ENCODE measurements around the gene GPR68. TPM values are rescaled to one million over a fixed set of nuclear protein-coding genes. Genes with fewer than 3 reads are reported as not detected.
A peak's percentile ranks its signal among the peaks of the same experiment; 100 is the strongest.

Gene GPR68
- total RNA-seq, 1 donor from 2014 or later, result 0.11 TPM

DNA sequence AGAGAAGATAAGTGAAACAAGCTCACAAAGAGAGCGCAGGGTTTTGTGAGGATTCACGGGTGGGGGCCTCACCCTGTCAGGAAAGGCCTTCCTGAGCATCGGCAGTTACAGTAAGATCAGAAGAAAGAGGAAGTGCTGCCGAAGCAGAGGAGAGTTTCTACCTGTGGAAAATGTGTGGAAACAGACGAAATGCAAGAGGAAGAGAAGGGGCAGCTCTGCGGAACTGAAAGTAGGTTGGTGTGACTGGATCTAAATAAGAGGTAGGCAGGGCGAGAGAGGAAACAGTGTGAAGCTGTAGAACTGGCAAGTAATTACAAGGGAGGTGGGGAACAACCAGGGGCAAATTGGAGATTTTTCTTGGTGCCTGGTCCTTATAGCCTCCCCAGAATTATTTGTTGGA, 2.6 kb downstream of the GPR68 start:
- no peak overlapping the region for H3K4me3 Mint-ChIP-seq (ENCODE audit: unreplicated experiment)
- TF ChIP-seq, protein P1, sequence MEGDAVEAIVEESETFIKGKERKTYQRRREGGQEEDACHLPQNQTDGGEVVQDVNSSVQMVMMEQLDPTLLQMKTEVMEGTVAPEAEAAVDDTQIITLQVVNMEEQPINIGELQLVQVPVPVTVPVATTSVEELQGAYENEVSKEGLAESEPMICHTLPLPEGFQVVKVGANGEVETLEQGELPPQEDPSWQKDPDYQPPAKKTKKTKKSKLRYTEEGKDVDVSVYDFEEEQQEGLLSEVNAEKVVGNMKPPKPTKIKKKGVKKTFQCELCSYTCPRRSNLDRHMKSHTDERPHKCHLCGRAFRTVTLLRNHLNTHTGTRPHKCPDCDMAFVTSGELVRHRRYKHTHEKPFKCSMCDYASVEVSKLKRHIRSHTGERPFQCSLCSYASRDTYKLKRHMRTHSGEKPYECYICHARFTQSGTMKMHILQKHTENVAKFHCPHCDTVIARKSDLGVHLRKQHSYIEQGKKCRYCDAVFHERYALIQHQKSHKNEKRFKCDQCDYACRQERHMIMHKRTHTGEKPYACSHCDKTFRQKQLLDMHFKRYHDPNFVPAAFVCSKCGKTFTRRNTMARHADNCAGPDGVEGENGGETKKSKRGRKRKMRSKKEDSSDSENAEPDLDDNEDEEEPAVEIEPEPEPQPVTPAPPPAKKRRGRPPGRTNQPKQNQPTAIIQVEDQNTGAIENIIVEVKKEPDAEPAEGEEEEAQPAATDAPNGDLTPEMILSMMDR (IDR thresholded peaks at IDR 0.05), result no peak
- DNase-seq (ENCODE audit: extremely low spot score, unreplicated experiment), result no peak
- peaks cover 9% of the 10 kb centered on the region for H3K9me3 Mint-ChIP-seq (ENCODE audit: unreplicated experiment)
- no peaks in the 10 kb centered on the region for H3K27me3 Mint-ChIP-seq (ENCODE audit: unreplicated experiment)
- H3K27ac Mint-ChIP-seq (ENCODE audit: unreplicated experiment), result no peak overlapping the region
- H3K4me1 Mint-ChIP-seq (ENCODE audit: unreplicated experiment), result peaks cover 24% of the 10 kb centered on the region
- H3K36me3 Mint-ChIP-seq (ENCODE audit: unreplicated experiment), result no peaks in the 10 kb centered on the region

DNA sequence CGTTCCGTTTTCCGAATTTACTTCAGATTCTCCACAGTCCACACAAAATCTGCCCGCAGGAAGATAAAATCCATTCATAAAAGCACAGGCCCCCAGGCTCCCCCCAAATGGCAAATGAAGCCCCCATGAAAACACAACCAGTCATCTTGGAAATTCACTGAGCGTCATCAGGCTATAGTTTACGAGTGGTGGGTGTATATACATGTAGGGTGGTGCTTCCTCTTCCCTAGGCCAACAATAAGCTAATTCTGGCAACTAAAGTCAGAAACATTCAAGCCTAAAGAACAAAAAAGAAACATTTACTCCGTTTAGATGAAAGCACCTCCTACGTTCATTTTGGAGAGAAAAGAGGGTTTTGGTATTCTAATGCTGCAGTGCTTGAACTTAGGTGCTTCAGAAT, 5.8 kb downstream of the GPR68 start:
- Mint-ChIP-seq H3K27ac (ENCODE audit: unreplicated experiment) (no peak overlapping the region), H3K9me3 (ENCODE audit: unreplicated experiment) (peaks cover 9% of the 10 kb centered on the region), H3K4me3 (ENCODE audit: unreplicated experiment) (no peak overlapping the region), H3K27me3 (ENCODE audit: unreplicated experiment) (no peaks in the 10 kb centered on the region), H3K36me3 (ENCODE audit: unreplicated experiment) (no peaks in the 10 kb centered on the region), H3K4me1 (ENCODE audit: unreplicated experiment) (peaks cover 11% of the 10 kb centered on the region)
- DNase-seq (ENCODE audit: extremely low spot score, unreplicated experiment), result no peak
- TF ChIP-seq, protein P1 (IDR thresholded peaks at IDR 0.05), result no peak

DNA sequence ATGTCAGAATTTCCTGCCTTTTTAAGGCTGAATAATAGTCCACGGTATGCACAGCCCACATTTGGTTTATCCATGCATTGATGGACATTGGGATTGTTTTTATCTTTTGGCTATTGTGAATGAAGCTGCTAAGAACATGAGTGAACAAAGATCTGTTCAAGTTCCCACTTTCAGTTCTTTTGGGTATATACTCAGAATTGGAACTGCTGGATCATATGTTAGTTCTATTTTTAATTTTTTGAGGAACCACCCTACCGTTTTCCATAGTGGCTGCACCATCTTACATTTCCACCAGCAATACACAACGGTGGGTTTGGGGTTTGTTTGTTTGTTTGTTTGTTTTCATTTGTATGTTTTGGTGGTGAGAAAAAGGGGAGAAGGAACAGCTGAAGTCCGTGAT, 6.4 kb downstream of the GPR68 start:
- TF ChIP-seq, protein P1 (IDR thresholded peaks at IDR 0.05), result no peak
- DNase-seq (ENCODE audit: extremely low spot score, unreplicated experiment), result no peak
- no peaks in the 10 kb centered on the region for H3K27me3 Mint-ChIP-seq (ENCODE audit: unreplicated experiment)
- H3K4me3 Mint-ChIP-seq (ENCODE audit: unreplicated experiment), result no peak overlapping the region
- H3K36me3 Mint-ChIP-seq (ENCODE audit: unreplicated experiment), result no peaks in the 10 kb centered on the region
- H3K4me1 Mint-ChIP-seq (ENCODE audit: unreplicated experiment), result peaks cover 6% of the 10 kb centered on the region
- no peak overlapping the region for H3K27ac Mint-ChIP-seq (ENCODE audit: unreplicated experiment)
- peaks cover 9% of the 10 kb centered on the region for H3K9me3 Mint-ChIP-seq (ENCODE audit: unreplicated experiment)

DNA sequence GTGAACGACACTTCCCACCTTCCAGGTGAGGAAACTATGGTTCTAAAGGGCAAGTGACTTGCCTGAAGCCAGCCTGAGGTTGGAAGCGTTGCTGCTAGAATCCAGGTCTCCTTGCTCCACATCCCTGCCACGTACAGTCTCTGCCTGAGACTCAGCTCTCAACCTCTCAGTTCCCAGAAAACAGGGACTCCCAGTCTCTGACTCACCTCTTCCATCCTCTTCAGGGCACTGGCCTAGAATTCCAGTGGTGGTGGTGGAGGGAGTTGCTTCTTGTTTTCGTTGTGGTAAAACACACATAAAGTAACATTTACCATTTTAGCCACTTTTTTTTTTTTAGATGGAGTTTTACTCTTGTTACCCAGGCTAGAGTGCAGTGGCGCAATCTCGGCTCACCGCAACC, 7.3 kb downstream of the GPR68 start:
- H3K4me3 Mint-ChIP-seq (ENCODE audit: unreplicated experiment), result no peak overlapping the region
- H3K9me3 Mint-ChIP-seq (ENCODE audit: unreplicated experiment), result peaks cover 9% of the 10 kb centered on the region
- peak overlapping the region; percentile 54 for H3K27ac Mint-ChIP-seq (ENCODE audit: unreplicated experiment)
- peaks cover 4% of the 10 kb centered on the region for H3K4me1 Mint-ChIP-seq (ENCODE audit: unreplicated experiment)
- no peaks in the 10 kb centered on the region for H3K27me3 Mint-ChIP-seq (ENCODE audit: unreplicated experiment)
- DNase-seq (ENCODE audit: extremely low spot score, unreplicated experiment), result no peak
- TF ChIP-seq, protein P1 (IDR thresholded peaks at IDR 0.05), result no peak
- H3K36me3 Mint-ChIP-seq (ENCODE audit: unreplicated experiment), result no peaks in the 10 kb centered on the region

DNA sequence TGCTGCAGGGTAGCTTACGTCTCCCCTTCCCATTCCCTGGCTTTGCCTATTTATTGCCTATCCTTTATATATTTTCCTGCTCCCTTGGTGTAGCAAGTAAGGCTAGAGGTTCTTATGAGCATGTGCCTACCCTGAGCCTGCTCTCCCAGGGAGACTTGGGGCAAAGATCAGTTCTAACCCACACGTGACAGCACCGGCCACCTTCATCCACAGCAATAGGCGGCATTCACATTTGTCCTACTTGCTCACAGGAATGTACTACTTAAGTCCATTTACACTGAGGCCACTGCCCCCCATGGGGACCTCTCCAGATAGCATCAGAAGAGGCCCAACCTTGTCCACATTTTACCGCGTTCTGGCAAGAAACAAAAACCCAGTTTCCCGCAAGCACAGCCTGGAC, 8.7 kb downstream of the GPR68 start:
- no peak for DNase-seq (ENCODE audit: extremely low spot score, unreplicated experiment)
- H3K4me3 Mint-ChIP-seq (ENCODE audit: unreplicated experiment), result no peak overlapping the region
- peaks cover 4% of the 10 kb centered on the region for H3K4me1 Mint-ChIP-seq (ENCODE audit: unreplicated experiment)
- TF ChIP-seq, protein P1 (IDR thresholded peaks at IDR 0.05), result no peak
- H3K27me3 Mint-ChIP-seq (ENCODE audit: unreplicated experiment), result no peaks in the 10 kb centered on the region
- H3K27ac Mint-ChIP-seq (ENCODE audit: unreplicated experiment), result no peak overlapping the region
- H3K36me3 Mint-ChIP-seq (ENCODE audit: unreplicated experiment), result no peaks in the 10 kb centered on the region
- peaks cover 16% of the 10 kb centered on the region for H3K9me3 Mint-ChIP-seq (ENCODE audit: unreplicated experiment)
